ENCODE measurements around the gene MAML2. TPM values are rescaled to one million over a fixed set of nuclear protein-coding genes. Genes with fewer than 3 reads are reported as not detected.

Gene MAML2
- total RNA-seq, 1 experiment from 2014 or later: 0.82 TPM

- Histone ChIP-seq H3K9me3 (no peaks in the 10 kb centered on the region), H3K36me3 (no peaks in the 10 kb centered on the region), H3K4me3 (no peak overlapping the region), H3K27me3 (no peaks in the 10 kb centered on the region)
- DNase-seq: no peak
These were observed 298.7 kb downstream of the MAML2 start for GRCh38 chr11:96044311-96044710.

GRCh38 chr11:96043291-96043690, 299.7 kb downstream of the MAML2 start:
- Histone ChIP-seq H3K27me3 (no peaks in the 10 kb centered on the region), H3K36me3 (no peaks in the 10 kb centered on the region), H3K9me3 (no peaks in the 10 kb centered on the region), H3K4me3 (no peak overlapping the region)
- DNase-seq: no peak

- Histone ChIP-seq H3K27me3 (no peaks in the 10 kb centered on the region), H3K9me3 (no peaks in the 10 kb centered on the region), H3K36me3 (no peaks in the 10 kb centered on the region), H3K4me3 (no peak overlapping the region)
- no peak for DNase-seq
These were observed 304.9 kb downstream of the MAML2 start for GRCh38 chr11:96038046-96038445.

GRCh38 chr11:96037405-96037949, 305.5 kb downstream of the MAML2 start:
- no peaks in the 10 kb centered on the region for H3K27me3 ChIP-seq
- no peaks in the 10 kb centered on the region for H3K36me3 ChIP-seq
- H3K4me3 ChIP-seq: no peak overlapping the region
- H3K9me3 ChIP-seq: no peaks in the 10 kb centered on the region
- DNase-seq: peak; percentile 39

- DNase-seq: no peak
- Histone ChIP-seq H3K9me3 (no peaks in the 10 kb centered on the region), H3K36me3 (no peaks in the 10 kb centered on the region), H3K27me3 (no peaks in the 10 kb centered on the region), H3K4me3 (no peak overlapping the region)
These were observed 306.1 kb downstream of the MAML2 start for GRCh38 chr11:96036863-96037262.

- Histone ChIP-seq H3K4me3 (no peak overlapping the region), H3K9me3 (no peaks in the 10 kb centered on the region), H3K36me3 (no peaks in the 10 kb centered on the region), H3K27me3 (no peaks in the 10 kb centered on the region)
- no peak for DNase-seq
These were observed 307.3 kb downstream of the MAML2 start for GRCh38 chr11:96035740-96036078.

- H3K36me3 ChIP-seq: no peaks in the 10 kb centered on the region
- H3K9me3 ChIP-seq: no peaks in the 10 kb centered on the region
- H3K4me3 ChIP-seq: no peak overlapping the region
- DNase-seq: no peak
- H3K27me3 ChIP-seq: no peaks in the 10 kb centered on the region
These were observed 307.8 kb downstream of the MAML2 start for GRCh38 chr11:96035031-96035739.

GRCh38 chr11:96033599-96033998, 309.4 kb downstream of the MAML2 start:
- Histone ChIP-seq H3K9me3 (no peaks in the 10 kb centered on the region), H3K27me3 (no peaks in the 10 kb centered on the region), H3K36me3 (no peaks in the 10 kb centered on the region), H3K4me3 (no peak overlapping the region)
- no peak for DNase-seq

- no peak for DNase-seq
- Histone ChIP-seq H3K9me3 (no peaks in the 10 kb centered on the region), H3K36me3 (no peaks in the 10 kb centered on the region), H3K4me3 (no peak overlapping the region), H3K27me3 (no peaks in the 10 kb centered on the region)
These were observed 309.9 kb downstream of the MAML2 start for GRCh38 chr11:96033095-96033494.

- no peak for DNase-seq
These were observed 314.2 kb downstream of the MAML2 start for GRCh38 chr11:96028746-96029145.

GRCh38 chr11:96027021-96027420, 316.0 kb downstream of the MAML2 start:
- H3K9me3 ChIP-seq: no peaks in the 10 kb centered on the region
- H3K36me3 ChIP-seq: no peaks in the 10 kb centered on the region
- H3K27me3 ChIP-seq: no peaks in the 10 kb centered on the region
- no peak for DNase-seq
- H3K4me3 ChIP-seq: no peak overlapping the region

More at GRCh38 chr11:96028746-96029145, 314.2 kb downstream of the MAML2 start:
- Histone ChIP-seq H3K4me3 (no peak overlapping the region), H3K9me3 (no peaks in the 10 kb centered on the region), H3K36me3 (no peaks in the 10 kb centered on the region), H3K27me3 (no peaks in the 10 kb centered on the region)

- DNase-seq: no peak
- no peak overlapping the region for H3K4me3 ChIP-seq
- no peaks in the 10 kb centered on the region for H3K36me3 ChIP-seq
- H3K27me3 ChIP-seq: no peaks in the 10 kb centered on the region
- H3K9me3 ChIP-seq: no peaks in the 10 kb centered on the region
These were observed 316.7 kb downstream of the MAML2 start for GRCh38 chr11:96026310-96026709.

GRCh38 chr11:96024666-96025065, 318.3 kb downstream of the MAML2 start:
- no peak overlapping the region for H3K4me3 ChIP-seq
- DNase-seq: no peak
- H3K9me3 ChIP-seq: no peaks in the 10 kb centered on the region
- H3K27me3 ChIP-seq: no peaks in the 10 kb centered on the region
- H3K36me3 ChIP-seq: no peaks in the 10 kb centered on the region

- Histone ChIP-seq H3K9me3 (no peaks in the 10 kb centered on the region), H3K27me3 (no peaks in the 10 kb centered on the region), H3K36me3 (no peaks in the 10 kb centered on the region), H3K4me3 (no peak overlapping the region)
- no peak for DNase-seq
These were observed 319.7 kb downstream of the MAML2 start for GRCh38 chr11:96023275-96023674.

- no peaks in the 10 kb centered on the region for H3K36me3 ChIP-seq
- H3K4me3 ChIP-seq: no peak overlapping the region
- H3K27me3 ChIP-seq: no peaks in the 10 kb centered on the region
- no peaks in the 10 kb centered on the region for H3K9me3 ChIP-seq
- no peak for DNase-seq
These were observed 320.9 kb downstream of the MAML2 start for GRCh38 chr11:96021901-96022650.

GRCh38 chr11:96019810-96020747, 322.9 kb downstream of the MAML2 start:
- Histone ChIP-seq H3K9me3 (no peaks in the 10 kb centered on the region), H3K27me3 (no peaks in the 10 kb centered on the region), H3K4me3 (no peak overlapping the region), H3K36me3 (no peaks in the 10 kb centered on the region)
- no peak for DNase-seq

- Histone ChIP-seq H3K9me3 (no peaks in the 10 kb centered on the region), H3K4me3 (no peak overlapping the region), H3K27me3 (no peaks in the 10 kb centered on the region), H3K36me3 (no peaks in the 10 kb centered on the region)
- DNase-seq: no peak
These were observed 323.7 kb downstream of the MAML2 start for GRCh38 chr11:96019281-96019680.
